A549 (cell line): ENCODE results near the gene PRR15L. TPM values are rescaled to one million over a fixed set of nuclear protein-coding genes. Genes with fewer than 3 reads are reported as not detected.

Experiments
- ATAC-seq, 2 experiments: fragments of 200-7000 bp in 1 of 2; fragments of >200 bp in 1 of 2; cut with Nextera tagmentation in 1 of 2; cut with Tn5 transposase in 1 of 2; 3 replicates each; pipeline versions ENCODE4 v1.8.0 to v1.9.1; 2018 to 2020; ENCODE audit warnings: mild to moderate bottlenecking in 1 of 2, moderate library complexity in 1 of 2
- CTCF ChIA-PET: fragments of 300-600 bp; sonication (Branson Sonifier 250); formaldehyde crosslinking; extraction: SDS; loops from one replicate; lab custom pipeline; 2021; ENCODE audit warnings: antibody characterized with exemption, inconsistent platforms; lab: Yijun Ruan, JAX
- POLR2A ChIA-PET: fragments of 350-600 bp; formaldehyde crosslinking; extraction: SDS; loops from one replicate; lab custom pipeline; 2021; ENCODE audit warnings: antibody characterized with exemption, inconsistent platforms; lab: Yijun Ruan, JAX
- DNase-seq, 2 experiments: peaks; one replicate each; pipeline versions ENCODE4 v3.0.0 to v3.0.0-alpha.2; 2011 to 2016; ENCODE audit warnings: low read depth in 1 of 2, low spot score in 1 of 2
- FAIRE-seq: peaks from 2 replicates; lab custom pipeline; 2011; peaks lifted over from hg19 to GRCh38; lab: Jason Lieb, UNC
- H3K27ac ChIP-seq, 2 experiments: fragments of >200 bp; sonication (Bioruptor Twin); formaldehyde crosslinking; 3 replicates each; pipeline ENCODE4 v1.5.1; 2016 to 2017
- H3K4me1 ChIP-seq: fragments of >200 bp; sonication (Bioruptor Twin); formaldehyde crosslinking; 3 replicates; pipeline ENCODE4 v1.6.1; 2016
- H3K4me2 ChIP-seq: fragments of >200 bp; sonication (Bioruptor Twin); formaldehyde crosslinking; 3 replicates; pipeline ENCODE4 v1.6.1; 2016
- H3K4me3 ChIP-seq: fragments of >200 bp; sonication (Bioruptor Twin); formaldehyde crosslinking; 3 replicates; pipeline ENCODE4 v1.5.1; 2016
- H3K9me3 ChIP-seq: fragments of >200 bp; sonication (Bioruptor Twin); formaldehyde crosslinking; 3 replicates; pipeline ENCODE4 v1.6.1; 2016
- BCL3 ChIP-seq: fragments of >200 bp; sonication (Bioruptor Twin); formaldehyde crosslinking; IDR thresholded peaks from 3 replicates; pipeline ENCODE4 v1.6.1; 2016
- CEBPB ChIP-seq, 2 experiments: fragments of >200 bp in 1 of 2; sonication (Bioruptor Twin) in 1 of 2; formaldehyde crosslinking in 1 of 2; IDR thresholded peaks; 2 replicates each; pipeline ENCODE4 v1.6.1; 2012 to 2016
- EP300 ChIP-seq, 2 experiments: fragments of >200 bp; sonication (Bioruptor Twin); formaldehyde crosslinking; IDR thresholded peaks; 2 replicates in 1 of 2; 3 replicates in 1 of 2; pipeline ENCODE4 v1.6.1; 2016 to 2017
- FOSL2 ChIP-seq, 2 experiments: fragments of 450-650 bp in 1 of 2; fragments of >200 bp in 1 of 2; sonication (Bioruptor Twin) in 1 of 2; formaldehyde crosslinking; IDR thresholded peaks; 2 replicates each; pipeline versions ENCODE4 v1.5.0 to v1.6.1; 2016 to 2020; ENCODE audit warnings: mild to moderate bottlenecking in 1 of 2, moderate library complexity in 1 of 2
- HMGXB4 ChIP-seq: fragments of 250-450 bp; sonication (Bioruptor Pico); IDR thresholded peaks from 2 replicates; pipeline ENCODE4 v1.5.0; 2021; ENCODE audit warnings: mild to moderate bottlenecking, moderate library complexity, borderline replicate concordance
- MYC ChIP-seq: IDR thresholded peaks from 2 replicates; pipeline ENCODE4 v1.6.1; 2012; ENCODE audit warnings: mild to moderate bottlenecking, inconsistent platforms, low read length, improper control_type of control experiment, borderline replicate concordance
- NR3C1 ChIP-seq: fragments of >200 bp; sonication (Bioruptor Twin); formaldehyde crosslinking; IDR thresholded peaks from 3 replicates; pipeline ENCODE4 v1.6.1; 2017
- RCOR1 ChIP-seq: fragments of 150-350 bp; IDR thresholded peaks from 2 replicates; pipeline ENCODE4 v1.6.1; 2014; ENCODE audit warnings: antibody characterized with exemption, low read length, low read depth
- TFCP2L1 ChIP-seq: fragments of 250-450 bp; sonication (Bioruptor Pico); IDR thresholded peaks from 2 replicates; pipeline ENCODE4 v1.5.0; 2021; ENCODE audit warnings: mild to moderate bottlenecking
- WGBS: methylation state at CpG from one replicate; pipeline ENCODE4 v1.1.6; 2017; ENCODE audit errors: missing lambda C conversion rate; 5-methylcytosine and 5-hydroxymethylcytosine counted together
- polyA plus RNA-seq, 4 experiments: library from polyadenylated mRNA; depleted of rRNA in 3 of 4; stranded (reverse); fragments of >200 nt; fragmentation: RNase III in 1 of 4; extraction: RNeasy Plus Mini Kit Qiagen cat#74134 plus additional on column Dnase treatment in 1 of 4; gene quantifications; 2 replicates in 3 of 4; 3 replicates in 1 of 4; pipeline ENCODE4 v1.2.3, GENCODE V29; 2011 to 2017
- TF ChIP-seq, protein P1 (sequence below): fragments of >200 bp; sonication (Bioruptor Twin); formaldehyde crosslinking; IDR thresholded peaks from 2 replicates; pipeline ENCODE4 v1.6.1; 2016
- TF ChIP-seq, protein P2 (sequence below): fragments of 450-650 bp; IDR thresholded peaks from 2 replicates; pipeline ENCODE4 v1.6.1; 2014; ENCODE audit warnings: antibody characterized with exemption
- TF ChIP-seq, protein P3 (sequence below): fragments of 150-350 bp; IDR thresholded peaks from 2 replicates; pipeline ENCODE4 v1.6.1; 2014; ENCODE audit warnings: low read depth, mild to moderate bottlenecking, low read length
- TF ChIP-seq, protein P4 (sequence below): fragments of 250-450 bp; sonication (Bioruptor Pico); IDR thresholded peaks from 2 replicates; pipeline ENCODE4 v1.5.0; 2020; ENCODE audit warnings: low read depth, mild to moderate bottlenecking, moderate library complexity
- TF ChIP-seq, protein P5 (sequence below): IDR thresholded peaks from 2 replicates; pipeline ENCODE4 v1.6.1; 2012

The PRR15L gene
- polyA plus RNA-seq, 2 of the 4 experiments (the other 2 are of a cell fraction) = 1.6 to 2.2 TPM

- CTCF ChIA-PET = interaction anchor here (0.7 to 7.6 kb wide), 6 partner anchors 10 to 110 kb away, joined by 3 to 57 read pairs (median 6); no protein-coding TSS in a partner anchor
- Histone ChIP-seq H3K4me2 (no peak overlapping the region), H3K27ac (no peak overlapping the region), H3K4me1 (peaks cover 15% of the 10 kb centered on the region), H3K4me3 (no peak overlapping the region), H3K9me3 (no peaks in the 10 kb centered on the region)
- 85% methylated on average over 8 of the region's 8 CpGs for WGBS
- no peak for DNase-seq
- no peak for ATAC-seq
- no peak for FAIRE-seq
- POLR2A ChIA-PET = interaction anchor here (2.1 kb wide), 1 partner anchor 13 kb away, joined by 11 read pairs; the partner anchor contains the start of gene SP2
- TF ChIP-seq, protein P1, sequence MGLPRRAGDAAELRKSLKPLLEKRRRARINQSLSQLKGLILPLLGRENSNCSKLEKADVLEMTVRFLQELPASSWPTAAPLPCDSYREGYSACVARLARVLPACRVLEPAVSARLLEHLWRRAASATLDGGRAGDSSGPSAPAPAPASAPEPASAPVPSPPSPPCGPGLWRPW = no peak
- no peak for TF ChIP-seq CEBPB (IDR thresholded peaks at IDR 0.05)
- no peak for TF ChIP-seq BCL3
- no peak for TF ChIP-seq RCOR1
- no peak for TF ChIP-seq TFCP2L1 (CRISPR knock-in tag)
- TF ChIP-seq FOSL2 (IDR thresholded peaks at IDR 0.05) = no peak
- TF ChIP-seq FOSL2 (CRISPR knock-in tag; IDR thresholded peaks at IDR 0.05) = no peak
- TF ChIP-seq HMGXB4 (CRISPR knock-in tag) = no peak
- TF ChIP-seq, protein P2, sequence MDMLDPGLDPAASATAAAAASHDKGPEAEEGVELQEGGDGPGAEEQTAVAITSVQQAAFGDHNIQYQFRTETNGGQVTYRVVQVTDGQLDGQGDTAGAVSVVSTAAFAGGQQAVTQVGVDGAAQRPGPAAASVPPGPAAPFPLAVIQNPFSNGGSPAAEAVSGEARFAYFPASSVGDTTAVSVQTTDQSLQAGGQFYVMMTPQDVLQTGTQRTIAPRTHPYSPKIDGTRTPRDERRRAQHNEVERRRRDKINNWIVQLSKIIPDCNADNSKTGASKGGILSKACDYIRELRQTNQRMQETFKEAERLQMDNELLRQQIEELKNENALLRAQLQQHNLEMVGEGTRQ = no peak
- TF ChIP-seq, protein P3, sequence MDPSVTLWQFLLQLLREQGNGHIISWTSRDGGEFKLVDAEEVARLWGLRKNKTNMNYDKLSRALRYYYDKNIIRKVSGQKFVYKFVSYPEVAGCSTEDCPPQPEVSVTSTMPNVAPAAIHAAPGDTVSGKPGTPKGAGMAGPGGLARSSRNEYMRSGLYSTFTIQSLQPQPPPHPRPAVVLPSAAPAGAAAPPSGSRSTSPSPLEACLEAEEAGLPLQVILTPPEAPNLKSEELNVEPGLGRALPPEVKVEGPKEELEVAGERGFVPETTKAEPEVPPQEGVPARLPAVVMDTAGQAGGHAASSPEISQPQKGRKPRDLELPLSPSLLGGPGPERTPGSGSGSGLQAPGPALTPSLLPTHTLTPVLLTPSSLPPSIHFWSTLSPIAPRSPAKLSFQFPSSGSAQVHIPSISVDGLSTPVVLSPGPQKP = no peak
These were observed 49.6 kb downstream of the PRR15L start for GRCh38 chr17:47907932-47908562.

DNA sequence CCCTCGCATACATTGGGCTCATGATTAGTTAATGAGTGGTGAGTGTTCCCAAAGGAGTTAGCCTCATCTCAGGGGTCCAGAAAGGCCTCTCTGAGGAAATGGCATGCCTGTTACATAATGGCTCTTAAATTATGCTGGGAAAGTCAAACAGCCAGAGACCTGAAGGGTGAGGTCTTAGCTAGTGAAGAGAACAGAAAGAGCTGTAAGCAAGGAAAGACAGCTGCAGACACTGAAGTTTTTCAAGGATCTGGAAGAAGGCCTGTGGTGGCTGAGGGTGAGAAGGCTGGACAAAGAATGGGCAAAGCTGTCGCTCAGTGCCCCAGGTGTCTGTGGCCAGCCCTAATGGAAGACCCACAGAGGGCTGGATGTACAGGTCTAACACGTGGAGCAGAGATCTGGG is 51.2 kb downstream of the PRR15L start:
- POLR2A ChIA-PET = interaction anchor here (0.7 to 1.1 kb wide), 2 partner anchors 11 to 35 kb away, joined by 3 read pairs; partner anchors contain the start of genes PNPO and SP2
- ATAC-seq = peak in 1 of 2 experiments; percentile 15; a peak in 2 of 6 replicates
- H3K4me3 ChIP-seq = no peak overlapping the region
- WGBS = 97% methylated on average over 3 of the region's 3 CpGs
- CTCF ChIA-PET = interaction anchor here (1.5 to 10.1 kb wide), 4 partner anchors 12 to 64 kb away, joined by 3 to 89 read pairs (median 30); partner anchors contain the start of genes CDK5RAP3 and SCRN2
- no peak for TF ChIP-seq EP300 (IDR thresholded peaks at IDR 0.05)
- no peak for TF ChIP-seq NR3C1
- no peak for TF ChIP-seq MYC
- TF ChIP-seq, protein P4, sequence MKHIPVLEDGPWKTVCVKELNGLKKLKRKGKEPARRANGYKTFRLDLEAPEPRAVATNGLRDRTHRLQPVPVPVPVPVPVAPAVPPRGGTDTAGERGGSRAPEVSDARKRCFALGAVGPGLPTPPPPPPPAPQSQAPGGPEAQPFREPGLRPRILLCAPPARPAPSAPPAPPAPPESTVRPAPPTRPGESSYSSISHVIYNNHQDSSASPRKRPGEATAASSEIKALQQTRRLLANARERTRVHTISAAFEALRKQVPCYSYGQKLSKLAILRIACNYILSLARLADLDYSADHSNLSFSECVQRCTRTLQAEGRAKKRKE (CRISPR knock-in tag) = no peak
- TF ChIP-seq, protein P5, sequence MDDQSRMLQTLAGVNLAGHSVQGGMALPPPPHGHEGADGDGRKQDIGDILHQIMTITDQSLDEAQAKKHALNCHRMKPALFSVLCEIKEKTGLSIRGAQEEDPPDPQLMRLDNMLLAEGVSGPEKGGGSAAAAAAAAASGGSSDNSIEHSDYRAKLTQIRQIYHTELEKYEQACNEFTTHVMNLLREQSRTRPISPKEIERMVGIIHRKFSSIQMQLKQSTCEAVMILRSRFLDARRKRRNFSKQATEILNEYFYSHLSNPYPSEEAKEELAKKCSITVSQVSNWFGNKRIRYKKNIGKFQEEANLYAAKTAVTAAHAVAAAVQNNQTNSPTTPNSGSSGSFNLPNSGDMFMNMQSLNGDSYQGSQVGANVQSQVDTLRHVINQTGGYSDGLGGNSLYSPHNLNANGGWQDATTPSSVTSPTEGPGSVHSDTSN = no peak
- no peak for FAIRE-seq
- no peak overlapping the region for H3K27ac ChIP-seq
- H3K9me3 ChIP-seq = no peaks in the 10 kb centered on the region
- no peak for DNase-seq
- H3K4me1 ChIP-seq = peaks cover 13% of the 10 kb centered on the region
- no peak overlapping the region for H3K4me2 ChIP-seq
